ENCODE results near the gene RYR3.

- TF ChIP-seq, protein P1, sequence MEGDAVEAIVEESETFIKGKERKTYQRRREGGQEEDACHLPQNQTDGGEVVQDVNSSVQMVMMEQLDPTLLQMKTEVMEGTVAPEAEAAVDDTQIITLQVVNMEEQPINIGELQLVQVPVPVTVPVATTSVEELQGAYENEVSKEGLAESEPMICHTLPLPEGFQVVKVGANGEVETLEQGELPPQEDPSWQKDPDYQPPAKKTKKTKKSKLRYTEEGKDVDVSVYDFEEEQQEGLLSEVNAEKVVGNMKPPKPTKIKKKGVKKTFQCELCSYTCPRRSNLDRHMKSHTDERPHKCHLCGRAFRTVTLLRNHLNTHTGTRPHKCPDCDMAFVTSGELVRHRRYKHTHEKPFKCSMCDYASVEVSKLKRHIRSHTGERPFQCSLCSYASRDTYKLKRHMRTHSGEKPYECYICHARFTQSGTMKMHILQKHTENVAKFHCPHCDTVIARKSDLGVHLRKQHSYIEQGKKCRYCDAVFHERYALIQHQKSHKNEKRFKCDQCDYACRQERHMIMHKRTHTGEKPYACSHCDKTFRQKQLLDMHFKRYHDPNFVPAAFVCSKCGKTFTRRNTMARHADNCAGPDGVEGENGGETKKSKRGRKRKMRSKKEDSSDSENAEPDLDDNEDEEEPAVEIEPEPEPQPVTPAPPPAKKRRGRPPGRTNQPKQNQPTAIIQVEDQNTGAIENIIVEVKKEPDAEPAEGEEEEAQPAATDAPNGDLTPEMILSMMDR (conservative IDR thresholded peaks at IDR 0.05; ENCODE audit: low read length): no peak
- TF ChIP-seq EZH2phosphoT487 (IDR thresholded peaks at IDR 0.05; ENCODE audit: borderline replicate concordance, low read depth, low read length): no peak
These were observed 330.3 kb downstream of the RYR3 start for GRCh38 chr15:33641069-33641468.

Measured in OCI-LY7 (cell line).